Sciatic nerve (tissue), 2 donors: ENCODE data around the gene KCNT1. TPM values are rescaled to one million over a fixed set of nuclear protein-coding genes. Genes with fewer than 3 reads are reported as not detected.
"Not testable (repeated sequence)": the region's sequence is repeated elsewhere in the genome, so short reads cannot be mapped to it uniquely, and the experiment has no call there.

Source experiments
- ATAC-seq: fragments of 200-7000 bp; cut with Tn5 transposase; one replicate; pipeline ENCODE4 v1.9.1; 2020; ENCODE audit warnings: mild to moderate bottlenecking, moderate library complexity
- DNase-seq: peaks from one replicate; pipeline ENCODE4 v3.0.0-alpha.2; 2020; ENCODE audit warnings: low spot score
- intact Hi-C: fragments of 100-400 bp; cut with DNase I; formaldehyde crosslinking; loops from one replicate; pipeline ENCODE4 v1.14.2; 2022
- total RNA-seq: library from RNA; stranded (reverse); fragmentation: NEBNext Ultra II Directional; extraction: Animal tissue kit (Norgen Biotek cat#: 25700); gene quantifications from one replicate; pipeline ENCODE4 v1.2.1, GENCODE V29; 2021
- donor health status: DM: no; HTN: no; CAD: no.
- donor health status: DM: no; HTN: no; CAD: no.

KCNT1 gene
- total RNA-seq, 1 donor from 2014 or later: 0.53 TPM

DNA sequence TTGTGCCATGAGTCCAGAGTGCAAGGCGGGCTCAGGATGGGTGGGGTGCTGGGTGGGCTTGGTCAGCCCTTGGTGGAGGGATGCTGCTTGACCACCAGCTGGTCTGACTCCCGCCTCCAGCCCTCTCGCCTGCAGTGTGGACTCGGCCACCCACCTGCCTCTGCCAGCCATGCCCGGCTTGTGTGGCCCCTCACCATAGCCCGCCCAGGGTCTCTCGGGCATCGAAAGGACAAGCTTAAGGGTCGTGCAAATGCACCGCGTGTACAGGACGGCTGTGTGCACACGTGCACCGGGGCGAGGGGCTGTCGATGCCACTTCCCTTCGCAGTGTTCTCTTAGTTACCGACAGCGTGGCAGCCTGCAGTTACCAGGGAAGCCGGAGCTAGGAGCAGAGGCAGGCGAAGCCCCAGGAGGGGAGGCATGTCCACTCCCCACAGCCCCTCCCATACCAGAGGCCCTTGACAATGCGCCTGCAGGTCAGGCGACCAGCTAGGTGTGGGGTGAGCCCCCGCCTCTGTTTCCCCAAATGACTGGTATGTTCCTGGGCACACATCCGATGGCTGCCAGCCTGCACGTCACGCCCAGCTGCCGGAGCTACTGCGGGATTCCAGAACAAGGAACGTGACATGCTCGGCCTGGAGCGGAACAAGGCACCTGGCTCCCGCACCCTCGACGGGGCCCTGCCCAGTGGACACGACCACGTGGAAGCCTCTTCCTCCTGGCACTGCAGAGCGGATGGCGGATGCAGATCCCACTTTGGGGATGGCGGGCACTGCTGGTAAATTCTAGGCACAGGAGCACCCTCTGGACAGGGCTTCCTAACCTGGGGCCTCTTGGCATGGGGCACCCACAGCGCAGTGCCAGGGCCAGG lies 31.0 kb upstream of the KCNT1 start:
- ATAC-seq (no peak), DNase-seq (no peak)
- intact Hi-C loops: no loop called here

DNA sequence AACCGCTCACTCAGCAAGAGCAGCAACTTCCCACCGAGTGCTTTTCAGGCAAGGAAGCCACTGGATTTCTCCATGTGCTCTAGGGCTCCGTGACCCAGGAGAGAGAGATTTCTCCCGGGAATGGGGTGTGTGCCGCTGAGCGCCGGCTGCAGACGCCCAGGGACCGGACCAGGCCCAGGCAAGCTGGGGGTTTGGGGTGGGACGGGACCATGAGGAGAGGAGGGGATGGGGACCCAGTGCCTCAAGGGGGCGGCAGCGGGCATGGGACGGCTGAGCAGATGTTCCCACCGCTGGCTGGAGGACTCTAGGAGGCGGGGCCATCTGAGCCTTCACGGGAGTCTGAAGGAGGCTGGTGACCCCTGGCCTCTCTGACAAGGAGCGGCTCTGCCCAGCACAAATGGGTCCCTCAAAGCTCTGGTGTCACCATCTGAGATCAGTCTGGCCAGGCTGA lies 30.4 kb upstream of the KCNT1 start:
- no peak for DNase-seq
- intact Hi-C loops: no loop called here
- ATAC-seq: no peak

DNA sequence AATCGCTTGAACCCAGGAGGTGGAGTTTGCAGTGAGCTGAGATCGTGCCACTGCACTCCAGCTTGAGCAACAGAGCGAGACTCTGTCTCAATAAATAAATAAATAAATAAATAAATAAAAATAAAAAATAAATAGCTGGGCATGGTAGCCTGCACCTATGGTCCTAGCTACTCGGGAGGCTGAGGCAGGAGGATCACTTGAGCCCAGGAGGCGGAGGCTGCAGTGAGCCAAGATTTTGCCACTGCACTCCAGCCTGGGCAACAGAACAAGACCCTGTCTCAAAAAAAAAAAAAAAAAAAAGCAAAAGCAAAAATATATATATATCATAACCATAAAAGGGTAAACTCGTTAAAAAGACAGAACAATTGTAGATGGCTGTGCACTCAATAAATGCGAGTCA lies 29.2 kb upstream of the KCNT1 start:
- intact Hi-C loops, DNase-seq, ATAC-seq: not testable (repeated sequence)

DNA sequence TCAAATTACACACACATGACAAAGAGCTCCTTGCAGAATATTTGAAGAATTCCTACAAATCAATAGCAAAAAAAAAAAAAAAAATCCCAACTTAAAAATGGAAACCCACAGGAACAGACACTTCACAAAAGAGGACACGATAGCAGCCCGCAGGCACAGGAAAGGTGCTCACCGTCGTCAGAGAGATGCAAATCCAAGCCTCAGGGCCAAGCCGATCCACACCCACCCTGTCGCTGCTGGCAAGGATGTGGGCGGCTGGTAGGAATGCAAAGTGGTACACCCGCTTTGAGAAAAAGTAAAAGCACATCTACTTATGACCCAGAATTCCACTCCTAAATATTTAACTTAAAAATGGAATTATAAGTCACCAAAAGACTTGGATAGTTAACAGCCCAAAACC lies 28.0 kb upstream of the KCNT1 start:
- DNase-seq: no peak
- intact Hi-C loops: no loop called here
- no peak for ATAC-seq

DNA sequence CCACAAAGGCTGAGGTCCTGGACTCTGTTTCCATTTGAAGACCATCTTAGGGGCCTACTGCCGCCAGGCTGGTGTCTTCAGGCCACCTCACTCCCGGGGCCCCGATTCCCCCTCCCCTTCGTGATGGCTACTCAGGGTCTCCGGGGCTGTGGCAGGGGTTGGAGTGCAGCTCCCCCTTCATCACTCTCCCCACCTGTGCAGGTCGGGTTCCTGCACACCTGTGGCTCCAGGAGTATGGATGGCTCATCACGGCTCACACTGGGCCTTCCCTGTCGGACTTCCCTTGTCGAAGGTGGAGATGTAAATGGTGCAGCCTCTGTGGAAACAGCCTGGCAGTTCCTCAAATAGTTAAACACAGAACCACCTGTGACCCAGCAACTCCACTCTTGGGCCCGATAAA lies 27.0 kb upstream of the KCNT1 start:
- intact Hi-C loops: no loop called here

DNA sequence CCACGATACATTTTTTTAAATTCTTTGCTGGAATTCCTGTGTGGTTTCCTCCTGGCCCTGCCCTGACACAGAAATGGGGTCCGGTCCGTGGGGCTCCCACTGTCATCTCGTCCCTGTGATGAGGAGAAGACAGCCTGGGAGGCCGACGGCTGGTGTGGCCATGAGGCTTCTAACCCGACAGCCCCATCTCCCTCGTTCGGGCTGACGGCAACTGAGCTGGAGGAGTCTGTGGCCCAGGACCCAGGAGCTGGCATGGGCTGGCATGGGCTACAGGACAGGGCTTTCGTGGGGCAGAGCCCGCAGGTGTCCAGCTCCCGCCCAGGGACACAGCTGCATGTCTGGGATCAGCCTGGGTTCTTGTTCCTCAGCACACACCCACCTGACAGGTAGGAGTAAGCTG lies 25.1 kb upstream of the KCNT1 start:
- intact Hi-C loops: no loop called here
- no peak for ATAC-seq

More for the DNA sequence above, 27.0 kb upstream of the KCNT1 start:
- ATAC-seq (no peak), DNase-seq (no peak)

DNA sequence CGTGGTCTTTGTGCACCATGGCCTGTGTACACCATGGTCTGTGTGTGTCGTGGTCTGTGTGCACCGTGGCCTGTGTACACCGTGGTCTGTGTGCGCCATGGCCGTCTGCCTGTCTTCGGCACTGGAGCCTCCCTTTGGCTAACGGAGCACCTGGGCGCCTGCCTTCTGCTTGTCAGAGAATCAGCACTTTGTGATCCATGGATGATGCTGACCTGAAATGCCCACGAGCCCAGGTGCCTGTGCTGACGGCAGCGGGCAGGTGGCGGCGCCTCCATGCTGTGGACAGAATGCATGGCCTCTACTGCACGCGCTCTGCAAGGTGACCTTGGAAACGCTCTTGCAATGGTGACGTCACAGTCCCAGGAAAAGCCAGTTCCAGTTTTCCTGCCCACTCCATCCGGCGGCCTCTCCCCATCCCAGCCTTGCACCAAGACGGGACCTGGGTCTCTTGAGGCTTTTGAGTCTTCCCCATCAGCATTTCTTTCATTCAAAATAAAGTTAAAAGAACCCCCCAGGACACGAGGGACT lies 24.3 kb upstream of the KCNT1 start:
- ATAC-seq (no peak), DNase-seq (no peak)
- intact Hi-C loops: no loop called here

More for the DNA sequence above, 25.1 kb upstream of the KCNT1 start:
- DNase-seq: no peak

DNA sequence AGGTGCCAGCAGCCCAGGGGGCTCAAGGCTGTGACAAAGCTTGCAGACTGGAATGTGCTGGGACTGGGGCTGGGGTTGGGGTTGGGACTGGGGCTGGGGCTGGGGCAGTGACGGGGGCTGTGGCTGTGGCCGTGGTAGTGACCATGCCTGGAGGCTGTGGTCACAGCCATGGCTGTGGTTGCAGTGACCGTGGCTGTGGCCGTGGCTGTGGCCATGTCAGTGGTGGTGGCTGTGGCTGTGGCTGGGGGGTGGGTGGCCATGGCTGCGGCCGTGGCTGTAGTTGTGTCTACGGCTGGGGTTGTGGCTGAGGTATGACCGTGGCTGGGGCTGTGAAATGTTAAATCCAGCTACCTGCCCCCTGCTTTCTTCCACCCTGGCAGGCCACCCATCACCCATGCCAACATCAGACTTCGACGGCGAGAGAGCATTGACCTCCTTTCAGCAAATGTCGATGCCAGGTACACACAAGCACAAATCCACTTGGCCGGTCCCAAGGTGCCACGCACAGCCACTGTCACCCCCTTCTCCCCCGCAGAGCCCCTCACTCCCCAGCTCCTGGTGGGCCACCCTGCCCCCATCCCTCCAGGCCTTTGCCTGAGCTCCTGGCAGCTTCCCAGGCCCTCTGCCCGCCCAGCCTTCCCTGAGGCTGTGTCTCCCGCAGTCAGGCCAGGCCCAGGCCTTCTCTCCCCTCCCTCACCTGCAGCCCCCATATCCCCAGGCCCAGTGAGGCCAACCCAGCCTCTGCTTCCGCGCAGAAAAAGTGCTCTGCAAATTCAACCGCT lies 23.6 kb upstream of the KCNT1 start:
- no peak for DNase-seq
- intact Hi-C loops: no loop called here
- ATAC-seq: no peak

DNA sequence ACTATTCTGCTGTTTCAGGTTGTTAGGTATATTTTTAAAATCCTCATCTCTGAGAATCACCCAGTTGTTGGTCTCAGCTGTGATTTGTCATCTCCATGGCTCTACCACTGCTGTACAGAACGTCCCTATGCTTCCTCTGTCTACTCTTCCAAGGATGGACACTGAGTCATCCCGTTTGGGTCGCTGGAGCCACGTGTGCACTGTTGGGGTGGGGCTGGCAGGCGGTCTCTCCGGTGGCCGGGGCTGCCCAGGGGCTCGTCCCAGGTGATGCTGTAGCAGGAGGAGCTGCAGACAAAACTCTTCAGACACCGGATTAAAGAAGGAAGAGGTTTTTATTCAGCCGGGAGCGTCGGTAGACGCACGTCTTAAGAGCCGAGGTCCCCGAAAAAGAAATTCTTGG lies 21.9 kb upstream of the KCNT1 start:
- ATAC-seq (no peak), DNase-seq (no peak)
- intact Hi-C loops: no loop called here

DNA sequence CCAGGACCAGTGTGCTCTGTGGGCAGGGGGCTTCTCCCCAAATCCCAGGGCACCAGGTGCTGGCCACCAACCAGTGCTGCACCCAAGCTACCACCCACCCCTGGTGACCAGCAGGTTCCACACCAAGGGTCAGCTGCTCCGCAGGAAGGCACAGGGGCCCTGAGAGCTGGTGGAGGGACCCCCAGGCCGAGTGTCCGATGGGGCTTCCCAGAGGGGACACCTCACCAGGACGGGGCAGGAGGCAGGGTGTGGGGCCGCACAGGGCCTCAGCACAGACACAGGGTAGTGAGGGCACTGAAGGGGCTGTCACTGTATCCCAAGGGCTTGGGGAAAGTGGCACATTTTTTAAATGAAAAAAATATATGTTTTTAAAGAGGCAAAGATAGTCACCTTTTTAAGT lies 20.8 kb upstream of the KCNT1 start:
- intact Hi-C loops: no loop called here
- ATAC-seq (no peak), DNase-seq (no peak)

DNA sequence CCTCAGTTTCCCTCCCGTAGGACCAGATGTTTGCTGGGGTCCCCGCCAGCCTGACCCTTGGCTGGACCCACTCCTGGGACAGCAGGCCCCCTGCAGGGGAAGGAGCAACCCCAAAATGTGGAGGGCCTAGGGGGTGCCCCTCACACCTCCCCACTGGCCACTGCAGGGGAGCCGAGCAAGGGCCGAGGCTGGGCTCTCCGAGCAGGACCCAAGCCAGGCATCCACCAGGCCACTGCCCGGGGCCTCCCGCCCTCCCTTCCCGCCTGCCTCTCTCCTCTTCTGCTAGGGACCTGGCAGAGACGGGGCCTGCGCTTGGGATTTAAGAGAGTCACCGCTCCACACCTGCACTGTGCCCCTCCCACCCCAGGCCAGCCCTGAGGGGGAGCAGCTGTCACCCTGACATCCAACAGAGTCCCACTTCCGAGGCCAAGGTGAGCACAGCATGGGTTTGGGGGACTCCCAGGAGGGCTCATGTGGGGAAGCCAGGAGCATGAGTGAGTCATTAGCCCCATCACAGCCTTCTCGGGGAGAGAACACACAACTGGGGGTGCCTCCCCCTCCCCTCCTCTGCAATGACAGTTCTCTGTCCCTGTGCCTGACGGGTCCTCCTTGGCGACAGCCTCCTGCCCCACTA lies 18.5 kb upstream of the KCNT1 start:
- no peak for ATAC-seq
- no peak for DNase-seq
- intact Hi-C loops: no loop called here

DNA sequence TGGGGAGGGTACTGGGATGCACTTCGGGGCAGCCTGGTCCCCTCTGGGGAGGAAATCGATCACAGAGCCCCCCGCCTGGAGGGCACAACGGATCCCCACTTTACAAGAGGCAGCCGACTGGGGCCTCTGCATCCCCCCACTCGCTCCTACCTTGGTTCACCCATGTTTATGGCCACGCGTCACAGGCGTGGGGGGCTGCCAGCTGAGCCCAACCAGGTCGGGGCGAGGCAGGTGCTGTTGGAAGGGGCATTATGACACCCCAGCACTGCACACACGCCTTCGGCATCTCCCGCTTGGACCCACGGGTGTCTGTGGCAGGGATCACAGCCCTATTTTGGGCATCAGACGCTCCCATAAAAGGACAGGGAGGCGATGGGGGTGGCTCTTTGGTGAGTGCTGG lies 17.3 kb upstream of the KCNT1 start:
- no peak for DNase-seq
- no peak for ATAC-seq
- intact Hi-C loops: loop anchor here (5.0 kb wide), 1 partner anchor 378 kb away; no protein-coding TSS in a partner anchor

DNA sequence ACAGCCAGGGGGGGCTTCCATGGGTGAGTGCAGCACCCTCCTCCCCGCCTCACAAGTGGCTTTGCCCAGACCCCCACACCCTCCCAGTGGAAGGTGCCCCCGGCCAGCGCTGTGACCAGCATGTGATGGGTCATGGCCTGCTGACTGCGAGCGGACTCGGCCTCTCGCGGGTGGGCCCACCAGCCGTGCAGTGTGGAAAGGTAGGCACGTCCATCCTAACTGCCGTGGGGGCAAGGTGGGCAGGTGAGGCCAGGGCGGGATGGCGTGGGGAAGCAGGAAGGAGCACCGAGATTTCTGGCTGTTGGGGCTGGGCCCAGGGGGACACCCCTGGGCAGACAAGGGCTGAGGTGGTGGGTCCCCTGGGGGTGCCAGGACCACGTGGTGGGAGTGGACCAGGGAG lies 14.8 kb upstream of the KCNT1 start:
- ATAC-seq: no peak
- intact Hi-C loops: loop anchor here (5.0 kb wide), 1 partner anchor 375 kb away; no protein-coding TSS in a partner anchor
- no peak for DNase-seq

DNA sequence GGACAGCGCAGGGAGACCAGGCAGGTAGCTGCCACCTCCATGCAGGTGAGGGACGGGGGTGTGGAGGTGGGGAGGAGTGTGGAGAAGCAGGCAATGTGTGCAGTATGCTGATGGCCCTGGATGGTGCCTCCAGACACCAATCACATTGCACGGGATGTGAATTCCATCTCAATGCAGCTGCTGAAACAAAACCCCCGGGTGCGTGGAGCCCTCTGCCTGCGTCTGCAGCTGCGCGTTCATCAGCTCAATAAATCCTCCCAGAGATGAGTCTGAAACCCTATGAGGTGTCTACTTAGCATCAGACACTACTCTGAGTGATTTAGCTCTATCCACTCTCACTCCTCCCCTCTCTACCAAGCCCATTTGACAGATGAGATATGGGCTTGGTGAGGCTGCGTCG lies 13.0 kb upstream of the KCNT1 start:
- DNase-seq (no peak), ATAC-seq (no peak)
- intact Hi-C loops: loop anchor here (5.0 kb wide), 1 partner anchor 373 kb away; no protein-coding TSS in a partner anchor

DNA sequence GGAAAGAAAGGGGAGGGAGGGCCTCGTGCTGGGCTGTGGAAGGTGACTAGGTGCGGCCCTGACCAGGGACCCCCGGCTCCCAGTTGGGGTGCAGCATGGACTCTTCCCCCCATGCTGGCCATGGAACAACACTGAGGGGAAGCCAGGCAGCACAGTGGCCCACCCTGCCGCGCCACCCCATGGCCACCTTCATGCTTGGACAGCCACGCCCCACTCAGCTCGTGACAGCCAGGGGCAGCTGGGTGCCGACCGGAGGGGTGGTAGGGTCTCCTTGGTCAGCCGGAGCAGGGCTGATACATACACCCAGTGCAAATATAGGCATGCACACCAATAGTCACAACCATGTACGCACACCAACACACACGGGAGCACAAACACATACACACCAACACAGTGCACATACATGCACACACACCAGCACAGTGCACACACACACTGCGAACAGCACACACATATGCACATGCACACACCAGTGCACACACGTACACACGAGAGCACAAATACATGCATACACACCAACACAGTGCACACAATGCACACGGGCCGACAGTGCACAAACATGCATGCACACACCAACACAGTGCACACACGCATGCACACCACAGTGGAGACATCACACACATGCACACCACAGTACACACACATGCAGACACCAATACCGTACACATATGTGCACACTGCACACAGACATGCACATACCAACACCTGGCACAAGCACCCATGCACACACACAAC lies 11.0 kb upstream of the KCNT1 start:
- DNase-seq (no peak), ATAC-seq (no peak)
- intact Hi-C loops: no loop called here

DNA sequence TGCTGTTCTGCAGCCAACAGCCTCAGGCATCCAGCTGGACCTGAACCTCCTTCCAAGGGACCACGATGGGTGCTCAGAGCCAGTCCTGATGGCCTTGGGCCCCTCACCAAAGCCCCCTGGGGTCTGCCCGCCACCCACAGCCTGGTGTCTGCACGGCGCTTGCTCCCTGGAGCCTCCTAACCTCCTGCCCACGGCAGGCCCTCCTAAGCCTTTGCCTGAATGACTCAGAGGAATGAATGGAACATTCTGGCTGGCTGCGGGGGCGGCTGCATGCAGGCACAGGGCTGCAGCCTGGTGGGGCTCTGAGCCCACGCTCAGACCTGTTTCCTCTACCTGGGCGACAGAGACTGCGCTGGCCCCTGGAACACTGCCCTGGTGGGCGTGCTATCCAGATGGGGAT lies 9.6 kb upstream of the KCNT1 start:
- ATAC-seq (no peak), DNase-seq (no peak)
- intact Hi-C loops: no loop called here

DNA sequence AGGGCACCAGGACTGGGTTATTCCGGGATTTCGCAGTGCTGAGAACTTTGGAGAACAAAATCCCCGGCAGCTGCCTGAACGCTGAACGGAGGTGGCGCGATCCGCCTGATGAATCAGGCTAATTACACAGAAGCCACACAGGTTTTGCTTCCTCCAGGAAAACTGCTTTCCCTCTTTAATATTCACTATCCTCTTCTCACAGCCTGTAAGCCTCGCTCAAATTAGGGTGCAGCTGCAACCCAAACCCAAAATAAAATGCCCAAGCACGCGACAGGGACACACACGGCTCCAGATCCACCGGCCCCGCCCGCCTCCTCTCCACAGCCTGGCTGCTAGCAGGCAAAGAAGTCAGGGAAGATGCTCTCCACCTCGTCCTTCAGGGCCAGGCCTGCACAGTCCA lies 8.7 kb upstream of the KCNT1 start:
- DNase-seq: no peak
- intact Hi-C loops: no loop called here
- no peak for ATAC-seq

DNA sequence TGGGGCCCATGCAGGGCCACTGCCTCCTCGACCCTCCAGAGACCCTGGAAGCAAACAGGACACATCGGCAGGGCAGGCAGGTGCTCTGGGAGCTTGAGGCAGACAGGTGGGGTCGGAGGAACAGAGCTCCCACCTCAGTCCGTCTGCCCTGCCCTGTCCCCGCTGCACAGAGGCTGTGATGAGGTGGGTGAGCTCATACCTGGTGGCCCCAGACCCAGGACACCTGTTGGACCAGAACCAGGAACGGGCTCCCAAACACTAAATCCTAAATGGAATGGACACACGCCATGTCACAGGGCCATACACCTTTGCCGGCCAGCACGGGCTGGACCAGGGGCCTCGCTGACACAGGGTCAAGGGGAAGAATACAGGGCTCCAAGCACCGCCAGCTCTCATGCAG lies 8.2 kb upstream of the KCNT1 start:
- ATAC-seq (no peak), DNase-seq (no peak)
- intact Hi-C loops: no loop called here

DNA sequence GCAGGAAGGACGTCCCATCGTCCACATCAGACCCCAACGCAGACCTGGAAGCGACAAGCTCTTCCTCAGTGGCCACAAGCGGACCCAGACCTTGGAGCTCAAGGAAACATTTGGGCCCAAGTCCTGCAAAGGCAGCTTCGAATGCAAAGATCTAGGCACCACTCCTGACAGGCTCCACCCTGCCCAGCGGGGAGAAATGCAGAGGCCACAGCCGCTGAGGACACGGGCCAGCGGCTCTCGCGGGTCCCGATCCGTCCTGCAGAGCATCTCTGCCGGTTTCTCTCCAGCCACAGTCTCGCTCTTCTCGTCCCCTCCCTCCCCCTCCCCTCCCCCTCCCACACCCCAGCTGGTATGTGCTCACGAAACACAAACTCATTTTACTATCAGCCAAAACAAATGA lies 7.6 kb upstream of the KCNT1 start:
- DNase-seq (no peak), ATAC-seq (no peak)
- intact Hi-C loops: no loop called here
